Inferior parietal cortex (tissue), 1 donor: ENCODE measurements around the gene SAMD11.
"Not testable (repeated sequence)": the region's sequence is repeated elsewhere in the genome, so short reads cannot be mapped to it uniquely, and the experiment has no call there.

Source experiments
- DNase-seq: peaks from one replicate; pipeline ENCODE4 v3.0.0-alpha.2; 2016; ENCODE audit errors: extremely low spot score

SAMD11 gene

DNA sequence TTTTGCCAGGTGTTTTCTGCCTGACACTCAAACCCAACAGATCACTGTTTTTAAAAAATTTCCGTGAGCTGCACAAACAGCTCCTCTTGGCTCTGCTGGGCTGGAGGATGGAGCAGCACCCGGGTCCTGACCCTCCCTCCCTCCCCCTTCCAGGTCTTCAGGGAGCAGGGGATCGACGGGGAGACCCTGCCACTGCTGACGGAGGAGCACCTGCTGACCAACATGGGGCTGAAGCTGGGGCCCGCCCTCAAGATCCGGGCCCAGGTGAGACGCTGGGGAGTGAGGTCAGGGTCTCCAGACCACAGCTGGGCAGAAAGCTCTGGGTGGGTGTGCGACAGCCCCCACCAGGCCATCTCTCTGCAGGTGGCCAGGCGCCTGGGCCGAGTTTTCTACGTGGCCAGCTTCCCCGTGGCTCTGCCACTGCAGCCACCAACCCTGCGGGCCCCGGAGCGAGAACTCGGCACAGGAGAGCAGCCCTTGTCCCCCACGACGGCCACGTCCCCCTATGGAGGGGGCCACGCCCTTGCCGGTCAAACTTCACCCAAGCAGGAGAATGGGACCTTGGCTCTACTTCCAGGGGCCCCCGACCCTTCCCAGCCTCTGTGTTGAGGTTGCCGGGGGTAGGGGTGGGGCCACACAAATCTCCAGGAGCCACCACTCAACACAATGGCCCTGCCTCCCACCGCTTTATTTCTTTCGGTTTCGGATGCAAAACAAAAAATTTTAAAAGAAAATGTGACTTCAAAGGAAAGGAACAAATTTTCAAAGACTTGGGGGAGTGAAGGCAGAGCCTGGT is 20.0 kb downstream of the SAMD11 start:
- DNase-seq = no peak

- DNase-seq = no peak
These were observed 20.9 kb downstream of the SAMD11 start for GRCh38 chr1:944341-945325.

DNA sequence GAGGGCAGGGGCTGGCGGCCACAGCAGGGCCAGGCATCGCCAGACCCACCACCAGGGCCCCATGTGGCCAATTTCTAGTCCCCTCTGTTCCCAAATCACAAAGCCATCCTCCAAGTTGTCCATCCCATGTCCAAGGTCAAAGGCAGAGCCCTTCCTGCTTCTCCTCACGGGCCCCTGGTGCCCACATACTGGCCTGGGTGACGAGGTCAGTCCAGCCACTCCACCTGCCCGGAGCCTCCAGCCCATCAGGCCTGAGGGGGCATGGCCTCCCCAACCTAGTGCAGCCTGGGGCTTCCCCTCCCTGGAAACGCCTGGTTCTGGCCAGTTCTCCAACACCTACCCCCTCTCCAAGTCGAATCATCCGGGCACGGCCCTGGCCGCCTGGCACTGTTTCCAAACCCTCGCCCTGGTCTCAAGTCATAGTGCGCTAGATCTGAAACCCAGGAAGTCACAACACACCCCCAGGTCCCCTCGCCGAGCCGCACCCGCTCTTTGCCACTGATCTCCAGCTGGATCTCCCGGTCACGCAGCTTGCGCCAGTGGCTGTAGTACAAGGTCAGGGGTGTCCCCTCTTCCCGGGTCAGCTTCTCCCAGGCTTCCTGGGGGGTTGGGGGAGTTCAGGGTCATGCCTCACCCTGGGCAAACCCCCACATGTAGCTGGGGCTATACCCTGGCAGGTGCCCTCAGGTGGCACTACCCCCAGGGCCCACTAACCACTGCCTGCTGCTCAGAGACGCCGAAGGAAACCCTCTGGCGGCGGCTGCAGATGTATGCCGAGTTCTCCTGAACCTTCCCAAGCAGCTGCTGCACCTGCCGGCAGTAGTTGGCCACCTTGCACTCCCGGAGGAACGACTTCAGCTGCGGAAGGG is 22.2 kb downstream of the SAMD11 start:
- DNase-seq = no peak

- not testable (repeated sequence) for DNase-seq
These were observed 23.1 kb downstream of the SAMD11 start for GRCh38 chr1:946811-947210.

- no peak for DNase-seq
These were observed 24.2 kb downstream of the SAMD11 start for GRCh38 chr1:947958-948357.

DNA sequence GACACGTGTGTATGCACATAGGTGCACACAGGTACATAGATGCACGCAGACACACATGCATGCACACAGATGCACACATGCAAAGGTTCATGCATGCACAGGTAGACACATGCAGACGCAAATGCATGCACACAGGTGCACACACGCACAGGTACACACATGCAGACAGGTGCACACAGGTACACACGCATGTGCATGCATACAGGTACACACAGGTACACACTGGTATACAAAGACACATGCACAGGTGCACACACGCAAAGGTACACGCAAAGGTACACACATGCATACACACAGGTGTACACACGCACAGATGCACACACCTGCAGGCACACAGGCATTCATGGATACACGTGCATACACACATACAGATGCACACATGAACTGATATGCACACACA is 26.5 kb downstream of the SAMD11 start:
- no peak for DNase-seq

- DNase-seq = no peak
These were observed 27.2 kb downstream of the SAMD11 start for GRCh38 chr1:950881-951280.

DNA sequence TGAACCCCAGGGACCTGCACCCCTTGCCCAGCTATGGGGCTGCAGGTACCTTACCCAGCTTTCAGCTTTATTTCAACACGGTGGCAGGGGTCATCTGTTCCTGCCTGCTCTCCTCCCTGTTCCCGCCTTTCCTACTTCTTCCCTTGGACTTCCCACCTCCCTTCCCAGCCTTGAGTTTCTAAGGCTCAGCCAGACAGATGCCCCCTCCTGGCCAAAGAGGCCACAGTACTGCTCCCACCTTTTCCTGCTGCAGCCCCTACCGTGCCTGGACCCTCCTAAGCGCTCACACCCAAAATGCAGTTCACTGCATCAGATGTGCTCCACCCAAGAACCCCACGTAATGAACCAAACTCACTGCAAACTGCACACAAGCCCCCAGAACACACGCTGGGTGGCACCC is 27.6 kb downstream of the SAMD11 start:
- no peak for DNase-seq

- no peak for DNase-seq
These were observed 28.5 kb downstream of the SAMD11 start for GRCh38 chr1:952201-952600.

DNA sequence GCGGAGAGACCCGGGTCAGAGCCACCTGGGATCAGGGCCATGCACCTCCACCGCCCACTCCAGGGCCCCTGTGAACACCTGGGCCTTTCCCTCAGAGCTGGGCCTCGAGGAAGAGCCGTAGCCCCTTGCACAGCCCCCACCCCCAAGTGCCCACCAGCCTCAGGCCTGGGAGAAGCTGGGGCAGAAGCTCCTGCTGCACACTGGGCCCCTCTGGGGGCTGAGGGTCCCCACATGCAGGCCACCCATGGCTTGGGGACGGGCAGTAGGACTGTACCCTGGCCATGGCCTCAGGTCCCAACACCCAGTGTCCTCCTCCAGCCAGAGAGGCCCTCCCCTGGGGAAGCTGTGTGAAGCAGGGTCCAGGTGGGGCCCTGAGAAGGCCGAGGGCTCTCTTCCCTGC is 28.9 kb downstream of the SAMD11 start:
- no peak for DNase-seq

DNA sequence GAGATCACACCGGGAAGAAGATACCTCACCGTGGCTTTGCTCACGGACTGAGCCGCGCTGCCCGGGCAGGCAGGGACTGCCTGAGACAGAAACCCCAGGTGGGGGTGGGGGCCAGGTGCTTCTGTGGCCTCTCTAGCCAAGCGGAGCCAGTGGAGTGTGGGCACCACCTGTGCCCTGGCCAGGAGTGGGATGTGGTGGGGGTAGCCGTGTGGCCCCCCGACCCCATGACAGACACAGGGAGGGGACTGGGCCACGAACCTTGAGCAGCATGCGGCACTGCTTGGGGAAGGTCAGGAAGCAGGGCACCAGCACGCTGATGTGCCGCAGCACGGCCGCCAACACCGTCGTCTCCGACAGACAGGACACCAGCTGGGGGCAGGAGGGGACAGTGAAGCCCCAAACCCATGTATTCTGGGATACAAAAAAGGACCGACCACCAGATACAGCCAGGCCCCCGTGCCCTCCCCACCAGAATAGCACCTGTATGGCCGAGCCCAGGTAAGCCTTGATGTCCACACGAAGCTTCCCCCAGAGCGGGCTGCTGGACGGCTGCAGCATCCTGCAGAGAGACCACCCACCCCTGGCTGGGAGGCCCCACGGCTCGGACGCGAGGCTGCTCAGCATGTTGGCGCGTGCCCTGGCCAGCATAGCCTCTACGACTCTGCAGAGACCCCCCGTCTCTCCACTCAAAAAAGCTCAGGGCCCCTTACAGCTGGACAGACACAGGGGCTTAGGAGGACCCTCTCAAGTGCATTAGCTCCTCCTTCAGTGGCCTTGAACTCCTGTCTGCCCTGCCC is 30.0 kb downstream of the SAMD11 start:
- DNase-seq = no peak

DNA sequence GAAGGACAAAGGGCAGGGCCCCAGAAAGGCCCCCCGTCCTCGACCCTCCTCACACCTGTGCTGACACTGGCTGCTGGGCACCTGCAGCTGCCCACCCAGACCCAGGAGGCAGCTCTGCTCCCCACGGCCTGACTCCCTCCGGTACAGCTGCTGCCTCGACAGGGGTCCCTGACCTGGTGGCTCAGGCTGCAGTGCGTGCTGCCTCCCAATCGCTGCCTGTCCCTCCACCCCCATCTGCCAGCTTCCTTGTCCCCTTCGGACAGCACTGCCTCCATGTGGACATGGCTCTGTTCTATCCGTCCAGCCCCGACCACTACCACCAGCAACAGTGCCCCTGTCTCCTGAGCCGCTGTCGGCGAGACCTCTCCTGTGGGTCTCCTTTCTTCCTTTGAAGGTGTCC is 31.2 kb downstream of the SAMD11 start:
- no peak for DNase-seq

DNA sequence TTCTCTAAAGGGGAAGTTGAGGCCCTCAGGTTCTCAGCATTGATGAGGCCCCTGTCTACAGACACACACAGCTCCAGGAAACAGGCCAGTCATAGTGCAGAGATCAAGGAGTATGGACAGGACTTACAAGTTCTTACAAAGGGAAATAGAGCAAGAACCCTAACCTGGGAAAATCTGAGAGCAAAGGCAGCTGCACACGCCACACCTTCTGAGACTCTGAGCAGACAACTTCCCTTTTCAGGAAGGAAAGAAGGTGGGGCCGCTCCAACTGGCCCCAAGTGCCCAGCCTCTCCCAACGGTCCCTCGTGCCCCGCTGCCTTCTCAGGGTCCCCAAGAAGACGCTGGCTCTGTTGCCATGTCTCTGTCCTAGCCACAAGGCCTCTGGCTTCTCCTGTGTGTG is 31.8 kb downstream of the SAMD11 start:
- no peak for DNase-seq

GRCh38 chr1:956636-957035 is 32.9 kb downstream of the SAMD11 start:
- DNase-seq = no peak

GRCh38 chr1:958823-959730 is 35.4 kb downstream of the SAMD11 start, which contains the start of gene NOC2L:
TSS of gene NOC2L (minus strand) at chr1:959256. CDS start at chr1:959240, 16 bp downstream.
- DNase-seq = peak; percentile 87

- DNase-seq = no peak
These were observed 36.1 kb downstream of the SAMD11 start for GRCh38 chr1:959731-960362.

DNA sequence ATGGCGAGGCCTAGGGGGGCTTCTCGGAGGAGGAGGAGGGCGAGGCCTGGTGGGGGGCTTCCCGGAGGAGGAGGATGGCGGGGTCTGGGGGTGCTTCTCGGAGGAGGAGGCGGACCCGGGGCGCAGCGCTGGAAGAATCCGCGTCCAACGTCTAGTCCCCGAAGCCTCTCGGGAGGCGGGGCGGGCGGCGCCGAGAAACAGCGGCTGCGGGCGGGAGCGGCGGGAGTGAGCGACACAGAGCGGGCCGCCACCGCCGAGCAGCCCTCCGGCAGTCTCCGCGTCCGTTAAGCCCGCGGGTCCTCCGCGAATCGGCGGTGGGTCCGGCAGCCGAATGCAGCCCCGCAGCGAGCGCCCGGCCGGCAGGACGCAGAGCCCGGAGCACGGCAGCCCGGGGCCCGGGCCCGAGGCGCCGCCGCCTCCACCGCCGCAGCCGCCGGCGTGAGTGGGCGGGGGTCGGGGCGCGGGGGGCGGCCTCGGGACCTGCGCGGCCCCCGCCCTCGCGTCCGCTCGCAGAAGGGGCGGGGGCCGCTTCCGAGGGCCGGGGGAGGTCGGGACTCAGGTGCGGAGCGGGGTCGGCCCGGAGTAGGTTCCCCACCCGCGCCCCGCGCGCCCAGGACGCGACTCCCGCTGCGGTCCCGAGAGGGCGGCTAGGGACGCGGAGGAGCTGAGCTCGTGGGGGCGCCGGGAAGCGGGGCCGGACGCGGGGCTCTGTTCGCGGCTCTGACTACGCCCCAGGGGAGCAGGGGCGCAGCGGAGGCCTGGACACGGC is 36.8 kb downstream of the SAMD11 start, which contains the start of gene KLHL17:
Gene KLHL17, plus strand, starts transcription at position 222 of the 769 bp plus-strand sequence. Its CDS starts 110 bp downstream, at position 332.
- DNase-seq = peak; percentile 65

GRCh38 chr1:961132-961669 is 37.5 kb downstream of the SAMD11 start:
- no peak for DNase-seq
